GM21786 (cell line): ENCODE results near the gene NUP205.

Experiments used
- ATAC-seq: cut with Tn5 transposase; IDR thresholded peaks from one replicate; pipeline ENCODE4 v1.9.1; 2021; ENCODE audit not compliant: unreplicated experiment

NUP205 gene, protein sequence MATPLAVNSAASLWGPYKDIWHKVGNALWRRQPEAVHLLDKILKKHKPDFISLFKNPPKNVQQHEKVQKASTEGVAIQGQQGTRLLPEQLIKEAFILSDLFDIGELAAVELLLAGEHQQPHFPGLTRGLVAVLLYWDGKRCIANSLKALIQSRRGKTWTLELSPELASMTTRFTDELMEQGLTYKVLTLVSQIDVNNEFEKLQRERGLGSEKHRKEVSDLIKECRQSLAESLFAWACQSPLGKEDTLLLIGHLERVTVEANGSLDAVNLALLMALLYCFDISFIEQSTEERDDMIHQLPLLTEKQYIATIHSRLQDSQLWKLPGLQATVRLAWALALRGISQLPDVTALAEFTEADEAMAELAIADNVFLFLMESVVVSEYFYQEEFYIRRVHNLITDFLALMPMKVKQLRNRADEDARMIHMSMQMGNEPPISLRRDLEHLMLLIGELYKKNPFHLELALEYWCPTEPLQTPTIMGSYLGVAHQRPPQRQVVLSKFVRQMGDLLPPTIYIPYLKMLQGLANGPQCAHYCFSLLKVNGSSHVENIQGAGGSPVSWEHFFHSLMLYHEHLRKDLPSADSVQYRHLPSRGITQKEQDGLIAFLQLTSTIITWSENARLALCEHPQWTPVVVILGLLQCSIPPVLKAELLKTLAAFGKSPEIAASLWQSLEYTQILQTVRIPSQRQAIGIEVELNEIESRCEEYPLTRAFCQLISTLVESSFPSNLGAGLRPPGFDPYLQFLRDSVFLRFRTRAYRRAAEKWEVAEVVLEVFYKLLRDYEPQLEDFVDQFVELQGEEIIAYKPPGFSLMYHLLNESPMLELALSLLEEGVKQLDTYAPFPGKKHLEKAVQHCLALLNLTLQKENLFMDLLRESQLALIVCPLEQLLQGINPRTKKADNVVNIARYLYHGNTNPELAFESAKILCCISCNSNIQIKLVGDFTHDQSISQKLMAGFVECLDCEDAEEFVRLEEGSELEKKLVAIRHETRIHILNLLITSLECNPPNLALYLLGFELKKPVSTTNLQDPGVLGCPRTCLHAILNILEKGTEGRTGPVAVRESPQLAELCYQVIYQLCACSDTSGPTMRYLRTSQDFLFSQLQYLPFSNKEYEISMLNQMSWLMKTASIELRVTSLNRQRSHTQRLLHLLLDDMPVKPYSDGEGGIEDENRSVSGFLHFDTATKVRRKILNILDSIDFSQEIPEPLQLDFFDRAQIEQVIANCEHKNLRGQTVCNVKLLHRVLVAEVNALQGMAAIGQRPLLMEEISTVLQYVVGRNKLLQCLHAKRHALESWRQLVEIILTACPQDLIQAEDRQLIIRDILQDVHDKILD (N-terminal part only)

DNA sequence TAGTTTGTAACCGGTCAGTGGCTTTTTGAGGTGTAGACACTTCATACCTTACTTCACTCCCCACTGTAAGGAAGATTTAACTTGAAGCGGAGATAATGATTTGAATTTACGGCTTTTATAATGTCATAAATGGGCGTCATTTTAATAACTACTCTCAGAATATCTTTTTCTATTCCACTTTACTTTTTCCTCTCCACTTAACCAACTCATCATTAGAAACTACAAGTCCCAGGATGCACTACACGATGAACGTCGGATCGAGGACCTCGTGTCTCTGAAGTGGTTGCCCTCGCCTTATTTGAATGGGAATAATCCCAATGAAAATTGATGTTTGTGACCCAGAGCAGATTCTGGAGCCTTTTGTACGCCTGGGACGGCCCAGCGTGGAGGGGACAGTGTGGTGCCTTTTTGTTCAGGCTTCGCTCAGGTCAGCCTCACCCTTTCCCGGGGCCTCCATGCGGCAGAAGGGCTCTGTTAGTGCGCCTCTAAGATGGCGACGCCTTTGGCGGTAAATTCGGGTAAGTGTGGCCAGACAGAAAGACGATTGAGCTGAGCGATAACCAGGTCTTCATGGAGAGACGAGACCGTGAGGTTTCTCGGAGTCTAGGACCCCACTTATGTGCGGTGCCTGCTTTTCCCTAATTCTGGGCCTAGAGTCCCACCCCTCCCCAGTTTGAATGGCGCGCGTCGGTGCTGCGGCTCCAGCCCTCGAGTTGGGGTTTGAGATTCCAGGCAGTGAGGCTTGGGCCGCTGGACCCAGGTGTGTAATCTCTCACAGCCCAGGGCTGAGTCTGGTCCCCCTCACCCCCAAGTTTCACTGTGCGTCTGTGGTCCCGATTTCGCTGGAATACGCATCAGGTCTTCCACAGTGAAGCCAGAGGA lies at the start of gene NUP205:
Gene NUP205 (plus strand): TSS at position 463 of the 882 bp plus-strand sequence. CDS start 28 bp downstream, at position 491.
- ATAC-seq, result peak; percentile 64

DNA sequence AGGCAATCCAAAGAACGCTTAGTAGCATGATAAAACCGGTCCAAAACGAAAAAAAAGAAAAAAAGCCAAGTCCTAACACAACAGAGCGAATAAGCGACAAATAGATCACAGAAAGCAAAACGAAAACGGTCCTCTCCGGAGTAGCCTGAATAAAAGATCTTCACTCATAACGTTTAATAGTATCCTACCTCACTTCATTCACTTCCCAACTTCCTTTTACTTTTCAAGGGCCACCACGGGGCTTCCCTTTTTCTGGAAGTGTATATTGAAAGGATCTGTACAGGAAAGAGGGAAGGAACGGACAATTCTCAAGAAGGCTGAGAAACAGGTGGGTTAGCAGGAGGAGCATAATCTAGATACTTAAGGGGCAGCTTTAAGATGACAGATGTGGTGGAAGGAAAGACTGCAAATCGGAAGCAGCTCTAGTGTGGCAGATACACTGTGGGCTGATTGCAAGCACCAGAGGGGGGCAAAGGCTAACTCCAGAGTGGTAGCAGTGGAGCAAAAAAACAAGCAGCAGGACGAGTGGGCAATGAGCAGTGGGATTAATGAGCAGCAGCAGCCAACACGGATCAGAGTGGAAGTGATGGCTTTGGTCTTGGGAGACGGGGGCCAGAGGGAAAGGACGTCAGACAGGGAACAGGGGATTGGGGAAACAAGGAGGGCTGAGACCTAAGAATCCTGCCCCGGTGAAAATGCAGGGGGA lies 48.7 kb upstream of the NUP205 start:
- ATAC-seq, result peak; percentile 26

- ATAC-seq, result no peak
Measured at GRCh38 chr7:135509589-135509838, 48.2 kb upstream of the NUP205 start.

DNA sequence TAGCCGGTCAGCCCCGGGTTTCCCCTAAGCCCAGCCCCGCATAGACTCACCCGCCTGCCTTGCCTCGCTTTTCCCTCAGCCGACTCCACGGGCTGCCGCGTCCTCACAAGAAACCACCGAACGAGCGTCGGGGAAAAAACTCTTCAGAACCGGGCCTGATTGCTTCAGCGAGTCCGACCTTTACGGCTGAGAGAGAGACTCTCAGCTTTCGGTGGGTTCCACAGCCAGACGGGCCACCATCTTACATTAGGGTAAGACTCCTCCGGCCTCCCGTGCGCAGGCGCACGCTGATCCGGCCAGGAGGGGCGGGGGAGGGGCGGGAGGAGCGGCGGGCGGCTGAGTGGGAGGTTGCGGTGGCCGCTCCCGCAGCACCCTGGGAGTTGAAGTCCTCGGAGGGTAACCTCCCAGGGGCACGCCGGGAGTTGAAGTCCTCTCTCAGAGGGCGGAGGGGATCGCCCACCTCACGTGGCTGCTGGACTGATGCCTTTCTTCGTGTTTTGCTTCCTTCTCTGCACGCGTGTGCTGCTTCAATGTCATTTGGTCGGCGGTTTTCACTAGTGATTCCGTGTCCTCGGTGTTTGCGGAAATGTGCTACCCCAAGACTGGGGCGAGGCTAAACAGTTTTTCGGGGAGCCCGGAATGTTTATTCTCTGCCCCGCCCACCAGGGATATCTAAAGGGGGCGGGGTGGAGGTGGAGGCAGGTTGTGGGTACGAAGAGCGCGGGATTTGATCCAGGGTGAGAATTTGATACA lies 47.7 kb upstream of the NUP205 start, which contains the start of gene CNOT4:
Gene CNOT4 (minus strand): TSS at position 264 of the 753 bp plus-strand sequence. CDS start 71,771 bp downstream, outside the sequence.
- ATAC-seq, result peak; percentile 95

DNA sequence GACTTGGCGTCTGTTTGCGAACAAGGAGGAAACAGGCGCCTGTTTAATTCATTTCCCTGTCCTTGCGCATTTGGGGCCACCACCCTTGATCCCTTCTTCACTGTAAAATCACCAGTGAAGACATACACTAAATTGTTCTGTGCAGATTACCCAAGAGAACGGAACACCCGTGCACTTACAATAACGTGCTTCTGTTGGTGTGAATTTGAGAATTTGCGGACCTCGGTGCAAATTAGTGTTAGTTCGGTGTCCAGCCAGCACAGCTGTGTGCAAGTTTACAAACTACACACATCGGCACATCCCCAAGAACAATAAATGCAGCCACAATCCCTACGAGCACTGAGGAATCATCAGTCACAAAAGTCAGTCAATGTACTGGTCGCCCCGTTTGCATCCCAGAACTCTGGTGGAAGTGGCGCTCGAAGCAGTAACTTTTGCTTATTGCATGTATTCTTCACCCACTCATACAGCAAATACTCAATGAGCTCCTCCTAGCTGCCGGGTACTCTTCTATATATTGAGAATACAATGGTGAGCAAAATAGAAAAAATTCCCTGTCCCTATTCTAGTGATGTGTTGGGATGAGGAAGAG lies 47.0 kb upstream of the NUP205 start:
- ATAC-seq, result no peak

- peak; percentile 28 for ATAC-seq
Measured at GRCh38 chr7:135512135-135512887, 45.4 kb upstream of the NUP205 start.

DNA sequence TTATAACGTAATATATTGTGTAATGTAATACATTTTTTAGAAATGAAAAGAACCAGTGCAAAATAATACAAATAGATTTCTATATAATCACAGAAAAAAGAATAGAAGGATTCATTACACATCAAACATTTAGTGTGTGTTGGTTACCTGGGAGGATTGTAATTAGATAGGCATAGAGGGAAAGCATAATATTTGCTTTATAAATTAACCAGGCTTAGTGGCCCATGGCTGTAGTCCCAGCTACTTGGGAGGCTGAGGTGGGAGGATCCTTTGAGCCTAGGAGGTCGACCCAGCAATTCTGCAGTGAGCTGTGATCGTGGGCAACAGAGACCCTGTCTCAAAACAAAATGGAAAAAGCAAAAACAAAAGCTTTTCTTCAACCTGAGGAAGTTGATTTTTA lies 42.9 kb upstream of the NUP205 start:
- no peak for ATAC-seq

GRCh38 chr7:135517060-135517459 lies 40.7 kb upstream of the NUP205 start:
- no peak for ATAC-seq

- no peak for ATAC-seq
Measured at GRCh38 chr7:135518748-135519147, 39.0 kb upstream of the NUP205 start.

DNA sequence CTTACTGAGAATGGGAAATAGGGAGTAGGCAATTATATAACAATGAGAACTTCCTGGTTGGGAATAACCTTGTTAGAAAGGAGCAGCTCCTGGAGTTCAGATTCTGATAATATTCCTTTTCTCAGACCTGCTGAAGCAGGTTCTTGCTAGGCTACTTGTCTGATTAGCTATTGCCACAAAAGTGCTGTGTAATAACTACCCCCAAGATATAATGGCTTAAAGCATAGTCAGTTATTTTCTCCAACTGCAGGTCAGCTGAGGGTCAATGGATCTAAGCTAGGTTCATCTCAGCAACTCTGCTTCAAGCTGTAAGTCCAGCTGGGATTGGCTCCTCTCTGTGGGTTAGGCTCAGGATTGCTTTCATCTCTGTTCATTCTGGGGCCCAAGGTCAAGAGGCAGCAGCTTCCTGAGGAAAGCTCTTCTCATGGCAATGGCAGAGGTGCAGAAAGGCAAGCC lies 38.5 kb upstream of the NUP205 start:
- ATAC-seq, result no peak

DNA sequence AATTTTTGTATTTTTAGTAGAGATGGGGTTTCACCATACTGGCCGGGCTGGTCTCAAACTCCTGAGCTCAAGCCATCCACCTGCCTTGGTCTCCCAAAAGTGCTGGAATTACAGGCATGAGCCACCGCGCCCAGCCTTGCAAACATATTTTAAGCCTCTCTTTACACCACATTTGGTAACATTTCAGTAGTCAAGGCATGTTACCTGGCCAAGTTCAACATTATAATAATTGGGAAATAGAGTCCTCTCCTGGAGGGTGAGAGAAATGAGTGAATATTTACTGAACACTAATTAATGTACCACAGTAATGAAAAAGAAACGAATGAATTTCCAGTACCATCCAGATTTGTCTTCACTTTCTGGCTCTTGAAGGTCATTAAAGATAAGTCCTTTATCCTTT lies 37.8 kb upstream of the NUP205 start:
- no peak for ATAC-seq

GRCh38 chr7:135522509-135522908 lies 35.2 kb upstream of the NUP205 start:
- ATAC-seq, result no peak

- ATAC-seq, result no peak
Measured at GRCh38 chr7:135523146-135523545, 34.6 kb upstream of the NUP205 start.

- ATAC-seq, result no peak
Measured at GRCh38 chr7:135525426-135525825, 32.3 kb upstream of the NUP205 start.

- ATAC-seq, result no peak
Measured at GRCh38 chr7:135527025-135527424, 30.7 kb upstream of the NUP205 start.

- ATAC-seq, result no peak
Measured at GRCh38 chr7:135536150-135536549, 21.6 kb upstream of the NUP205 start.

- no peak for ATAC-seq
Measured at GRCh38 chr7:135537453-135537852, 20.3 kb upstream of the NUP205 start.

DNA sequence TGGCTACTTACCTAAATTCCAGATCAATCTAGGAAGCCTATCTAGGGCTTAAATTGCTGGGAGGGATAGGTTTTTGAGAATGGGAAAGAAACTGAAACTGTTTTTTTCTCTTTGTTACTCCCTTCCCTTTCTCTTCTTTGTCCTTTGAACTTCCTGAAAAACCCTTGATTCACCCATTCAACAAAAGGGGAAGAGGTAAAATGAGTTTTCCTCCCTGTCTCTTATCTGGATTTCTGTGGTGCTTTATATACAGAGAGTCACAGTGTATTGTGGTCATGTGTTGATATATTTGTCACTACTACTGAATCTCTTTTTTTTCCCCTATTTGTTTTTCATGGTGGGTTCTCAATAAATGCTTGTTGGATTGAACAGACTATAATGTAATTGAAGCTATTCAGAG lies 19.8 kb upstream of the NUP205 start:
- ATAC-seq, result no peak
